OCI-LY1 (cell line): ENCODE results near the gene IMMP2L.

Experiments
- H2AFZ ChIP-seq: fragments of 200-600 bp; sonication (generic), shearing (Covaris generic); 2 replicates; pipeline ENCODE4 v1.6.0; 2014; ENCODE audit warnings: antibody characterized with exemption, mild to moderate bottlenecking, low read length
- H3F3A ChIP-seq: fragments of 200-600 bp; sonication (generic), shearing (Covaris generic); 2 replicates; pipeline ENCODE4 v1.6.0; 2014; ENCODE audit warnings: mild to moderate bottlenecking, antibody characterized with exemption, low read length, moderate library complexity; ENCODE audit not compliant: insufficient read depth
- H3K27ac ChIP-seq: fragments of 200-600 bp; sonication (generic); 2 replicates; pipeline ENCODE4 v1.5.1; 2014; ENCODE audit warnings: low read length, mixed run types, mild to moderate bottlenecking, low read depth; ENCODE audit not compliant: poor library complexity, severe bottlenecking
- H3K27me3 ChIP-seq: fragments of 200-600 bp; sonication (generic); 2 replicates; pipeline ENCODE4 v1.6.0; 2014; ENCODE audit warnings: antibody characterized with exemption, mild to moderate bottlenecking, low read length, moderate library complexity; ENCODE audit not compliant: insufficient read depth
- H3K36me3 ChIP-seq: fragments of 200-600 bp; sonication (generic); 2 replicates; pipeline ENCODE4 v1.6.1; 2014; ENCODE audit warnings: mild to moderate bottlenecking, antibody characterized with exemption, low read length, moderate library complexity, mixed read lengths; ENCODE audit not compliant: insufficient read depth
- H3K4me1 ChIP-seq: fragments of 200-600 bp; sonication (generic); 2 replicates; pipeline ENCODE4 v1.5.1; 2014; ENCODE audit warnings: mild to moderate bottlenecking, low read length, moderate library complexity; ENCODE audit not compliant: insufficient read depth, severe bottlenecking
- H3K4me2 ChIP-seq: fragments of 200-600 bp; sonication (generic), shearing (Covaris generic); 2 replicates; pipeline ENCODE4 v1.6.1; 2014; ENCODE audit warnings: low read length
- H3K4me3 ChIP-seq: fragments of 200-600 bp; sonication (generic); 2 replicates; pipeline ENCODE4 v1.5.1; 2014; ENCODE audit warnings: low read length, low read depth, mild to moderate bottlenecking, mixed read lengths; ENCODE audit not compliant: poor library complexity, severe bottlenecking
- H3K79me2 ChIP-seq: fragments of 200-600 bp; shearing (Covaris generic); 2 replicates; pipeline ENCODE4 v1.6.1; 2016; ENCODE audit warnings: mixed run types, low read length, mixed read lengths; ENCODE audit not compliant: insufficient read depth
- H3K9ac ChIP-seq: fragments of 200-600 bp; sonication (generic), shearing (Covaris generic); 2 replicates; pipeline ENCODE4 v1.6.1; 2014; ENCODE audit warnings: mild to moderate bottlenecking, low read length, mixed read lengths
- H3K9me2 ChIP-seq: fragments of 200-600 bp; sonication (generic), shearing (Covaris generic); 2 replicates; pipeline ENCODE4 v1.6.1; 2014; ENCODE audit warnings: low read depth, mild to moderate bottlenecking, low read length, mixed read lengths
- H3K9me3 ChIP-seq: fragments of 200-600 bp; shearing (Covaris generic); 2 replicates; pipeline ENCODE4 v1.6.1; 2014; ENCODE audit warnings: low read length, mixed read lengths
- H4K20me1 ChIP-seq: fragments of 200-600 bp; sonication (generic), shearing (Covaris generic); 2 replicates; pipeline ENCODE4 v1.6.0; 2016; ENCODE audit warnings: mild to moderate bottlenecking, low read length; ENCODE audit not compliant: insufficient read depth
- EZH2 ChIP-seq: fragments of 200-600 bp; sonication (generic), shearing (Covaris generic); IDR thresholded peaks from 2 replicates; pipeline ENCODE4 v1.8.0; 2017; ENCODE audit warnings: borderline replicate concordance, mixed run types, mild to moderate bottlenecking, antibody characterized with exemption, low read length, moderate library complexity, mixed read lengths
- TF ChIP-seq, protein P1 (sequence below): fragments of 200-600 bp; sonication (generic), shearing (Covaris generic); IDR thresholded peaks from 2 replicates; pipeline ENCODE4 v1.5.1; 2017; ENCODE audit warnings: mild to moderate bottlenecking, antibody characterized with exemption, low read length, moderate library complexity, mixed read lengths

Gene IMMP2L

DNA sequence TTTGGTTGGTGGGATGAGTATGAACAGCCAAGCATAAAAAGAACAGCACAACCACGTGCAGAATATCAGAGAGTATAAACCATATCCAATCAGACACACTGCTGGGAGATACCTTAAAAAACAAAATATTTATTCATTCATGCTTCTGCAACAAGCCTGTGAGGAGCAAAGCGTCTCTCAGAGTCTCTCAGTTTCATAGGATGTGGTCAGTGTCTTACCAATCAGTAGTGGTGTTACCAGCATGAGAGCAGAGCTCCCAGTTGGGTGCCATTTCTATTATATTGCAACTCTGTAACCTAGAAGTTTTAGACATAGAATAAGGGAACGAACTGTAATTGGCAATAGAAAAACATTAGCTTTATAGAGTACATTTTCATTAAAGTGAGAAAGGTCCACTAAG is 917.2 kb downstream of the IMMP2L start:
- Histone ChIP-seq H3K9me2 (no peaks in the 10 kb centered on the region), H3K36me3 (no peaks in the 10 kb centered on the region), H3K4me2 (no peak overlapping the region)

DNA sequence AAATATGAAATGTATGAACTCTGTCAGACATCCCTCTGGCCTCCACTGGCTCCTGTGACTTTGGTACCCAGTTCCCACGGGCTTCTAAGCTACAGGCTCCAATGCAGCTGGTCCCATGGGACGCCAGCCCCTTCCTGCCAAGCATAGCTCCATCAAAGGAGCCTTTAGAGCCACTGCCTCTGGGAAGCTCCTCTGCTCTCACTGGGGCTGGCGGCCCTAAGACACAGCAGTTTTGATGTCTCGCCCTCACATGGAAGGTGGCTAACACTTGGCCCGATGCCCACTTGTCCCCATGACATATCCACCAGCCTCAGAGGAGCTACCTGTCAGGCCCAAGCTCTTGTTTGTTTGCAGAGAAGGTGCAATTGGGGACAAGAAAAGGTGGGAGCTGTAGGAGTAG is 925.0 kb downstream of the IMMP2L start:
- Histone ChIP-seq H4K20me1 (no peaks in the 10 kb centered on the region), H3K4me3 (no peak overlapping the region), H3K4me1 (no peaks in the 10 kb centered on the region), H3K36me3 (no peaks in the 10 kb centered on the region), H3K9ac (no peak overlapping the region), H3K4me2 (no peak overlapping the region), H3F3A (no peaks in the 10 kb centered on the region), H3K9me2 (no peaks in the 10 kb centered on the region), H3K27ac (no peak overlapping the region), H3K79me2 (no peaks in the 10 kb centered on the region), H2AFZ (no peak overlapping the region), H3K27me3 (no peaks in the 10 kb centered on the region), H3K9me3 (no peaks in the 10 kb centered on the region)
- TF ChIP-seq EZH2: no peak
- TF ChIP-seq, protein P1, sequence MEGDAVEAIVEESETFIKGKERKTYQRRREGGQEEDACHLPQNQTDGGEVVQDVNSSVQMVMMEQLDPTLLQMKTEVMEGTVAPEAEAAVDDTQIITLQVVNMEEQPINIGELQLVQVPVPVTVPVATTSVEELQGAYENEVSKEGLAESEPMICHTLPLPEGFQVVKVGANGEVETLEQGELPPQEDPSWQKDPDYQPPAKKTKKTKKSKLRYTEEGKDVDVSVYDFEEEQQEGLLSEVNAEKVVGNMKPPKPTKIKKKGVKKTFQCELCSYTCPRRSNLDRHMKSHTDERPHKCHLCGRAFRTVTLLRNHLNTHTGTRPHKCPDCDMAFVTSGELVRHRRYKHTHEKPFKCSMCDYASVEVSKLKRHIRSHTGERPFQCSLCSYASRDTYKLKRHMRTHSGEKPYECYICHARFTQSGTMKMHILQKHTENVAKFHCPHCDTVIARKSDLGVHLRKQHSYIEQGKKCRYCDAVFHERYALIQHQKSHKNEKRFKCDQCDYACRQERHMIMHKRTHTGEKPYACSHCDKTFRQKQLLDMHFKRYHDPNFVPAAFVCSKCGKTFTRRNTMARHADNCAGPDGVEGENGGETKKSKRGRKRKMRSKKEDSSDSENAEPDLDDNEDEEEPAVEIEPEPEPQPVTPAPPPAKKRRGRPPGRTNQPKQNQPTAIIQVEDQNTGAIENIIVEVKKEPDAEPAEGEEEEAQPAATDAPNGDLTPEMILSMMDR: no peak

More for the DNA sequence above, 917.2 kb downstream of the IMMP2L start:
- H3K9me3 ChIP-seq: no peaks in the 10 kb centered on the region
- no peaks in the 10 kb centered on the region for H3F3A ChIP-seq
- H3K79me2 ChIP-seq: no peaks in the 10 kb centered on the region
- no peaks in the 10 kb centered on the region for H3K4me1 ChIP-seq
- H4K20me1 ChIP-seq: no peaks in the 10 kb centered on the region
- no peak overlapping the region for H3K9ac ChIP-seq
- H3K27ac ChIP-seq: no peak overlapping the region
- no peaks in the 10 kb centered on the region for H3K27me3 ChIP-seq
- H3K4me3 ChIP-seq: no peak overlapping the region
- no peak overlapping the region for H2AFZ ChIP-seq
- TF ChIP-seq EZH2: no peak
- TF ChIP-seq, protein P1: no peak

DNA sequence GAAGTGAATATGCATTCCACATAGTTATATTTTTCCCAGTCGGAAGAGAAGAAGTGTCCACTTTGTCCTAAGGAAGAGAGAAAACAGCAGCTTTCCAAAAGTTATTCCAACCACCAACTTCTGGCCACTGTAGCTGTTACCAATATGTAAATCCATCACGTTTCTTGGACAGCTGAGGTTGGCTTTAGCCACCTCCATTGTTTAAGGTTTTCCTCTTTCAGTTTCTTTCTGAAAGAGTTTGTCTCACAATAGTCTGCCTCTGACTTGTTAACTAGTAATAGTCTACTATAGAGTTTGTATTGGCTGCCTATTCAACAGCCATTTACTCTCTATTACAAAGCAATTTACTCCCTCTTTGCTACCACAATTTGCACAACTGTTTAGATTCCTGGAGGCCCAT is 929.0 kb downstream of the IMMP2L start:
- no peak overlapping the region for H3K4me2 ChIP-seq
- TF ChIP-seq, protein P1: no peak
- no peak for TF ChIP-seq EZH2

More for the DNA sequence above, 929.0 kb downstream of the IMMP2L start:
- Histone ChIP-seq H3K4me1 (no peaks in the 10 kb centered on the region), H3K9ac (no peak overlapping the region), H2AFZ (no peak overlapping the region), H3K36me3 (no peaks in the 10 kb centered on the region), H3K79me2 (no peaks in the 10 kb centered on the region), H3K9me2 (no peaks in the 10 kb centered on the region), H3F3A (no peaks in the 10 kb centered on the region), H3K27me3 (no peaks in the 10 kb centered on the region), H3K4me3 (no peak overlapping the region), H3K27ac (no peak overlapping the region), H4K20me1 (no peaks in the 10 kb centered on the region), H3K9me3 (no peaks in the 10 kb centered on the region)
